GM18526 (cell line): ENCODE measurements around the gene TWF2.
A peak's percentile ranks its signal among the peaks of the same experiment; 100 is the strongest.

Experiments
- POLR2A ChIP-seq: IDR thresholded peaks from 3 replicates; pipeline ENCODE4 v1.6.1; 2011; ENCODE audit not compliant: insufficient read length; ENCODE audit errors: extremely low read depth

Gene TWF2

DNA sequence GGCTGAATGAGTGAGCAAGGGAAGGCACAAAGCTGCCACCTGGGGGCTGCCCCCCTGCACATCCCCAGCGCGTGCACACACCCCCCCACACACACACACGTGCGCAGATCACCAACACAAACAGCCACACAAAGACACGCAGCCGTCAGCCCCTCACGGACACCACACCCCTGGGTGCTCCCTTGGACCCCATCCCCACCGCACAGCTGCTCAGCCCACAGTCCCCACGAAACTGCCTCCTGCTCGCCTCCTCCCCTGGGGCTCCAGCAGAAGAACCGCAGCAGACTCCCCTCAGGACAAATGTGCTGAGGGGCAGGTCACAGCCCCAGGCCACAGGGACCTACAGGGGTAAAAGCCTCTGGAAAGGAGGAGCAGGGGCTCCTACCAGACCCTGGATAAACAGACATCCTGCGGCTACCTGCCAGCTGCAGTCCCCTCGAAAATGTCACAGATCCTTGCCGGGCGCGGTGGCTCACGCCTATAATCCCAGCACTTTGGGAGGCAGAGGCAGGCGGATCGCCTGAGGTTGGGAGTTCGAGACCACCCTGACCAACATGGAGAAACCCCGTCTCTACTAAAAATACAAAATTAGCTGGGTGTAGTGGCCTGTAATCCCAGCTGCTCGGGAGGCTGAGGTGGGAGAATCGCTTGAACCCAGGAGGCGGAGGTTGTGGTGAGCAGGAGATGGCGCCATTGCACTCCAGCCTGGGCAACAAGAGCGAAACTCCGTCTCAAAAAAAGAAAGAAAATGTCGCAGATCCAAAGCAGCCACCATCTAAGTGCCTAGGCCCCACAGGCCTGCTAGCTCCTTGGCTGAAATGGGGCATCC is 6.5 kb downstream of the TWF2 start:
- TF ChIP-seq POLR2A, result no peak

DNA sequence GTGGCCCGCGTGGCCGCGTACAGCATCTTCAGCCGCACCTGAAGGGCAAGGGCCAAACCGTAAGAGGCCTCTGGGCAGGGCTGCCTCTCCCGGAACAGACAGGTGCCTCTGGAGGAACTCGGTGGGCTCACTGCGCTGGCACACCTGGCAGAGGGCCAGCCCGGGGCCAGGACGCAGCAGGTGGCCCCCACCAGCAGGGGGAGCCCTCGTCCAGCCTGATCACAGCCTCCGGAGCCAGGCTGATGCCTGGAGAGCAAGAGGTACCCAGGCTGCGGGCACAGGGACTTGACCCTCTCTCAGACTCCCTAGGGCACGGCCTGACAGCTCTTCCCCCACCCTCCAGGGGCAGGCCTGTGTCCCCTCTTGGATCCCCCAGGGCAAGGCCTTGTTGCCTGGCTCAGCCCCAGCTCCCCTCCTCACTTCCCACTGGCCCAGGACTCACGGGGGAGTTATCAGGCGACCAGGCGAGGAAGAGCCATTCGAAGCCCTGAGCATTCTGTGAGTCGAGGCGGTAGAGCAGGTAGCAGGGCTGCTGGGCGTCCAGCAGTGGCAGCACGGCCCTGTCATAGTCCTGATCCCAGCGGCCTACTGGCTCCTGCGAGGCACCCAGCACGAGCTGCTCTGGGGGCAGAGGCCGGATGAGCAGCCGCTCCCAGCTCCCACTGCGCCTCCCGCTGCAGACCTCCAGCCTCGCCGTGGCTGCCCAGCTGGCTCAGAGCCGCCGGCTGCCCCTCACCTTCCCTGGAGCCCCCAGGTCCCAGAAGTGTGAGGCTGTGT is 7.3 kb downstream of the TWF2 start:
- no peak for TF ChIP-seq POLR2A

DNA sequence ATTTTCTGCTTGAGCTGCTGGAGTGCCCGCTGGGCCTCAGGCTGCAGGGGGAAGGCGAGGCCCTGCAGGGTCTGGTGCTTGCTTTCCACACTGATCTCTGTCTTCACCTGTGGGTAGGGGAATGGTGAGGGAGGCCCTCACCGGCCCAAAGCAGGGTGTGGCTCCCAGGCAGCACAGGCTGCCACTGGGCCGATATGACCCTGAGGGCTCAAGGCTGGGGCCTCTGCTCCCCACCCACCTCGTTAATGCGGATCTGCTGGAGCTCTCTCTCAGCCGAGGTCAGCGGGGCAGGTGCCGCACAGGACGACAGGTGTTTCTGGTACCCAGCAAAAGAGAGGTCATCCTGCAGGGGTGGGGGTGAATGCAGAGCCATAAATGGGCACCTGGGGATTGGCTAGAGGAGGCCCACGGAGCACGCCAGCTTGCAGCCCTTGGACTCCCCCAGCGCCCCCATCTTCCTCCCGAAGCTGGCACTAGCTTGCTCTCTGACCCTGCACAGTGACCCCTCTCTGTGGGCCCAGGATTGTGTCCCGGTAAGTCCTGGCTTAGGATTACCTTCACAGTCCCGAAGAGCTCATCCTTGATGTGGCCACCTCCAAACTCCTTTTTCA is 8.0 kb downstream of the TWF2 start:
- TF ChIP-seq POLR2A, result no peak

DNA sequence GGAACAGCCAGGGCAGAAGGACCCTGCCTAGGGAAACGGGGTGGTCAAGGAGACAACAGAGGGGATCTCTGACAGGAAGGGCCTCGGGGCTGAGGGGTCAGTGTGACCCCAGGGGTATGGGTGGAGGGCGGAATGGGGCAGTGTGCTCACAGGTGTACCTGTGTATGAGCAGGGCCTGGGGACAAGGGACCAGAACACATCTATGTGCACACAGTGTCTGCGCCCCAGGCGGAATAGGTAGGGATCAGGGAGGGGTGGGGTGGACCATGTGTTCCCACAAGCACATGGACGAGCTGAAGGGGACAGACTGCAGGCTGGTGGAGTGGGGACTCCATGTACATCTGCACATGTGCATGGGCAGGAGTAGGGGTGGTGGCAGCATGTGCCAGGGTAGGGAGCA is 8.5 kb downstream of the TWF2 start:
- no peak for TF ChIP-seq POLR2A

DNA sequence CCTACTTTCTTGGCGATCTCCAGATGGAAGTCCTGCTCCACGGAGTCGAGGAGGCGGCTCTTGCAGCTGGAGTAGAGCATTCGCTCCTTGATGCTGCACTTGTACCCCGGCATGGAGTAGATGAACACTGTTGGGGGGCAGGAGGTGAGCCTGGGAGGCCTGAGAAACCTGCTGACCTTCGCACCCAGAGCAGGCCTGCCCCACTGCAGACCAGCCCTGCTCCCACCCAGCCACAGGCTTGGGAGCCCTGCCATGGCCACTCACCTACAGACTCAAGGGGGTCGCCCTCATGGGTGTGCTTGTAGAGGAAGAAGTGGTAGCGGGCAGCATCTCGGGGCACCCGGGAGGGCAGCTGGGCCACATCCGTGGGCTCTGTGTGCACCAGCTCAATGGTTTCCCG is 9.3 kb downstream of the TWF2 start:
- TF ChIP-seq POLR2A, result no peak

DNA sequence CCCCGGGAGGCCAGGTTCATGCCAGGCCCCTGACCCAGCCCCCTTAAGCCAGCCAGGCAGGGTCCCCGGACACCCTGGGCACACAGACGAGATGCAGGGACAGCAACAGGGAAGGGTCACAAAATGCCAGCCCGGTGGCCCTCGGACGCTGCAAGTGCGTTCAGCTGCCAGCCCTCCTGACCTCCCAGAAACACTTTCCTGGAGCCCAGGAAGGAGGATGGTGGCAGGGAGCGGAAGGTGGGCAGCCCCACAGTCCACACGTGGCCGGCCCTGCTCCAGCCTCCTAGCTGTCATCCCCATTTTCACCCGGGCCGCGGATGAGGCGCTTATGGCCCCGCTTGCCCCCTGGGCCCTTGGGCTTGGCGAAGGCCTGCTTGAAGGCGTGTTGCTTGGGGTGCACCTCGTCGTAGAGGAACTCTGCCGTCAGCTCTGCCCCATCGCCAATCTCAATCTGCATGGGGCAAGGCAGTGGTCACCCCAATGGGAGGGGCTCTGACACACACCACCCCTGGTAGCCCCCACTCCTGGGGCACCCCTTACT is 10.1 kb downstream of the TWF2 start:
- TF ChIP-seq POLR2A, result no peak

DNA sequence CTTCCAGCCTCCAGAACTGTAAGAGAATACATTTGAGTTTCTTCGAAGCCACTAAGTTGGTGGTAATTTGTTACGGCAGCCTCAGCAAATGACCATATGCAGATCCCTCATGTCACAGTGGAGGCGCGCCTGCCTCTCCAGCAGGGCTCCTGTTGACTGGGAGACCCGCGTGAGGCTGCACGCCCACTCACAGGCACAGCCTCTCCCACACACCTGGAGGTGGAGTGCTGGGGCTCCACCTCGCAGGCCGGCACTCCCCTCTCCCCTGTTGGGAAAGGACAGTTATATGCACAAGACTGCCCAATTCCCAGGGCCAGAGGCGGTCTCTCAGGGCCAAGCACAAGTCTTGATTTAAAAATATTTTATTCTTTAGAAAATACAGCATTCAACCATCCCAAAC is 10.7 kb downstream of the TWF2 start:
- TF ChIP-seq POLR2A, result no peak

DNA sequence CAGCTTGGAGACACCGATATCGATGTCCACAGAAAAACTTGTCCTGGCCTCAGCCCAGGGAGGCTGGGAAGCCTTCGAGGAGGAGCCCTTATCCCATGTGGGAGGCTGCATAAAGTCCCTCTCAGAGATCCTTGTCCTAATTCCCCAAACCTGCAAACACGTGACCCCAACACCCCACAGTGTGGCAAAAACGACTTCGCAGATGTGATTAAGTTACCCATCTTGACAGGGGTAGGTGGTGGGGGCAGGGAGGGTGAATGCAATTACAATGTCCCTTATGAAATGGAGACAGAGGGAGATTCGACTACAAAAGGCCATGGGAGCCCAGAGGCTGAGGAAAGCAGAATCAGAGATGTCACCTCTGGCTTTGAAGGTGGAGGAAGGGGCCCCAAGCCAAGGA is 11.2 kb downstream of the TWF2 start:
- TF ChIP-seq POLR2A, result no peak

DNA sequence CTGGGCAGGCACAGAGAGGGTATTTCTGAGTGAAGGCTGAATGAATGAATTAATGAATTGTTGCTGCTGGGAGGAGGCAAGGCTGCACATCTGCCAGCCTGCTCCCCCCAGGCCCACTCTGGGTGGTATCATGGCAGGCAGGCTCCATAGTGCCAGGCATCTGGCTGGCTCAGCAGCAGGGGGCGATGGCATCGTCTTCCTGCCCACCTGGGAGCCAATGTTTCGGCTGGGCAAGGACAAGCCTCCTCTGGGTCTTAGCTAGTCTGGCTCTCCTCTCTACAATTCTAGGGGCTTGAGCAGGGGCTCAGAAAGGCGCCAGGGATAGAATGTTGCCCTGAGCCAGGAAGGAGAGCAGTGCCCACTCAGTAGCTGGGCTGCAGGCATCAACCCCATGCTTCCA is 11.8 kb downstream of the TWF2 start:
- no peak for TF ChIP-seq POLR2A

DNA sequence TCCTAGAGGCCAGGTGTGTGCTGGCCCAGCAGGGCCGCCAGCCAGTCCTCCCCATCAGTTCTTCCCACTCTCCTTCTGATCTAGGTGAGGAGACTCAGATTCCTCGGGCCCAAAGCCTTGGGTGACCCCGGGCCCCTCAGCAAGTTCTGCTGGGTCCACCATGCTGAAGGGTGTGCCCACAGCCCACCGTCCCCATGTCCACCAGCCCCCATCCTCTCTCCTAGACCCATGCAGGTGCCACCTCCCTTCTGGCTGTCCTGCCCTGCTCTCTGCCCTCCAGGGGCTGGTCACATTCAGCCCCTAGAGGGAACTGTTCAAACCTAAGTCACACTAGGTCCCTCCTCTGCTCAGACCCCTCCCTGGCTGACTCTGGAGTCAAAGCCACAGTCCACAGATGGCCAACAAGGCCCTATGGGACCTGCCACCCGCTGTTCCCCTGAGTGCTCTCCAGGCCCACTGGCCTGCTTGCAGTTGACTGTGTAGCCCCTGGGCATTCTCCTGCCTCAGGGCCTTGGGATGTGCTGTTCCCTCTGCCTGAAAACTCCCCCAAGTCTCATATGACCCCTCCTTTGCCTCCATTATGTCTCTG is 12.6 kb downstream of the TWF2 start:
- no peak for TF ChIP-seq POLR2A

DNA sequence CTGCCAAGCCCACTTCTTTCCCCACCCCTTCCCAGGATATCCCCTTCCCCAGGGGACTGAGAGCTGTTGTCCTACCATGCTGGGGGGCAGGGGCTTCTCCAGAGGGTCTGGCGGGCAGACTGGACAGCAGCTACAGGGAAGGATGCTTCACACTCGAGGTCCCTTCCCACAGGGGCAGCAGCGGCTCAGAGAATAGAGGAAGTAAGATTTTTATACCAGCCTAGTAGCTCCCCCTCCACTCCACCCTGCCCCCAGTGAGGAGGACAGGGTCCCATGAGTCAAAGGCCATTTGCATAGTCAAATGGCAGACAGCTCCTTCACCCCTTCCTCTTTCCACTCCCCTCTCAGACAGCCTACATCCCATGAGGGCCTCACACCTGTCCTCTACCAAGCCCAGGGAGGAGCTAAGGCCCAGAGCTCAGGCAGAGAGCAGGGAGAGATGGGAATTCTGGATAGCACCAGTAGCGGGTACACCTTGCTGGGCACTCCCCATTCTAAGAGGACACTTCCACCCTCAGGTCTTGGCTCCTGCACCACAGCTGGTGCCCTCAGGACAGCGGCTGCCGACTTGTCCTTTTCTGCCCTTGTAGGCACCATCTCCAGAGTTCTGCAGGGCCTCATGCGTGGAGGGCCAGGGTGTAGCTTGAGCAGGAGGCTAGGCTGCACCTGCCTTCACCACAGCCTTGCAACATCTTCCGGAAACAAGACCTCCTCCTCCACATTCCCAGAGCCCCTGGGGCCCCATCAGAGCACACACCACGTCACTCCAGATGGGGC is 13.3 kb downstream of the TWF2 start, which contains the start of gene TLR9:
TLR9 (minus strand) TSS at position 194 of the 777 bp plus-strand sequence; CDS start at position 78, 116 bp downstream.
- peak; percentile 80 for TF ChIP-seq POLR2A

DNA sequence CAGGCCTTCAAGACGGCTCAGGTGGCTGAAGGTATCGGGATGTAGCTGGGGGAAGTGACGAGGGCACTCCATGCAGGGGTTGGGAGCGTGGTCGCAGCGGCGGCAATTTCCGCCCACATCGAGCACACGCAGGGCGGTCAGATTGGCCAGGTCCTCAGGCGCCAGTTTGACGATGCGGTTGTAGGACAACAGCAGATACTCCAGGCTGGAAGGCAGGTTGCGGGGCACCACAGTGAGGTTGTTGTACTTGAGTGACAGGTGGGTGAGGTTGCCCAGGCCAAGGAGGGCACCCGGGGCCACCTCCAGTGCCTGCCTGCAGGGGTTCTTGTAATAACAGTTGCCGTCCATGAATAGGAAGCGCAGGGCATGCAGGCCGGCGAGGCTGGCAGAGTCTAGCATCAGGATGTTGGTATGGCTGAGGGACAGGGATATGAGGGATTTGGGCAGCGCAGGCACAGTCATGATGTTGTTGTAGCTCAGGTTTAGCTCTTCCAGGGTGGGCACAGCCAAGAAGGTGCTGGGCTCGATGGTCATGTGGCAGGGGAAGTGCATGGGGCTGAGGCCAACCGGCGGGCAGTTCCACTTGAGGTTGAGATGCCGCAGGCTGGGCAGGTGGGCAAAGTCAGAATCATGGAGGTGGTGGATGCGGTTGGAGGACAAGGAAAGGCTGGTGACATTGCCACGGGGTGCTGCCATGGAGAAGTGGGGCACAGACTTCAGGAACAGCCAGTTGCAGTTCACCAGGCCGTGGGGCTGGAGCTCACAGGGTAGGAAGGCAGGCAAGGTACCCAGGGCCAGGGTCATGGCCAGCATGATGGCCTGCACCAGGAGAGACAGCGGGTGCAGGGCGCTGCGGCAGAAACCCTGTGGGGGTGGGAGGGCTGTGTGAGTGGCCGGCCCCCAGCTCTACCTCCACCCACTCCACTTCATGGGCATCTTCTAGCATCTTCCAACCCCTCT is 15.2 kb downstream of the TWF2 start:
- no peak for TF ChIP-seq POLR2A
